ENCODE results near the gene KSR2. TPM values are rescaled to one million over a fixed set of nuclear protein-coding genes. Genes with fewer than 3 reads are reported as not detected.

The KSR2 gene
- total RNA-seq, 1 donor from 2014 or later = 2.0 TPM

DNA sequence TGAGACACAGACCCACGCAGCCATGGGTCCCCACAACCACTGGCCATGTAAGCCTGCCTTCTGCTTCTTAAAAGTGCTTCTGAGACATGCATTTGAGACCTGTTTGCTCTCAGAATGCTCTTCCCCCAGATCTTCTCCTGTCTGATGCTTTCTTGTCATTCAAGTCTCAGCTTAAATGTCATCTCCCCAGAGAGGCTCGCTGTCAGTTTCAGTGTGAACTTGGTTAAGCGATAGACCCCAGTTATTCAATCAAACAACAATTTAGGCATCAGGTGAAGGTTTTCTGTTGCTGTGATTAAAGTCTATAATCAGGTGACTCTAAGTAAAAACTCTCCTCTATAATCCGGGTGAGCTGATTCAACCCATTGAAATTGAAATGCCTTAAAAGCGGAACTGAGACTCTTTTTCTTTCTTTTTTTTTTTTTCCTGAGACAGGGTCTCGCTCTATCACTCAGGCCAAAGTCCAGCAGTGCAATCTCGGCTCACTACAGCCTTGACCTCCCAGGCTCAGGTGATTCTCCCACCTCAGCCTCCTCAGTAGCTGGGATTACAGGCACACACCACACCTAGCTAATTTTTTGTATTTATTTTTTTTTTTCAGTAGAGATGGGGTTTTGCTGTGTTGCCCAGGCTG lies 123.4 kb downstream of the KSR2 start:
- H3K27me3 Mint-ChIP-seq = peaks cover 39% of the 10 kb centered on the region
- TF ChIP-seq, protein P1, sequence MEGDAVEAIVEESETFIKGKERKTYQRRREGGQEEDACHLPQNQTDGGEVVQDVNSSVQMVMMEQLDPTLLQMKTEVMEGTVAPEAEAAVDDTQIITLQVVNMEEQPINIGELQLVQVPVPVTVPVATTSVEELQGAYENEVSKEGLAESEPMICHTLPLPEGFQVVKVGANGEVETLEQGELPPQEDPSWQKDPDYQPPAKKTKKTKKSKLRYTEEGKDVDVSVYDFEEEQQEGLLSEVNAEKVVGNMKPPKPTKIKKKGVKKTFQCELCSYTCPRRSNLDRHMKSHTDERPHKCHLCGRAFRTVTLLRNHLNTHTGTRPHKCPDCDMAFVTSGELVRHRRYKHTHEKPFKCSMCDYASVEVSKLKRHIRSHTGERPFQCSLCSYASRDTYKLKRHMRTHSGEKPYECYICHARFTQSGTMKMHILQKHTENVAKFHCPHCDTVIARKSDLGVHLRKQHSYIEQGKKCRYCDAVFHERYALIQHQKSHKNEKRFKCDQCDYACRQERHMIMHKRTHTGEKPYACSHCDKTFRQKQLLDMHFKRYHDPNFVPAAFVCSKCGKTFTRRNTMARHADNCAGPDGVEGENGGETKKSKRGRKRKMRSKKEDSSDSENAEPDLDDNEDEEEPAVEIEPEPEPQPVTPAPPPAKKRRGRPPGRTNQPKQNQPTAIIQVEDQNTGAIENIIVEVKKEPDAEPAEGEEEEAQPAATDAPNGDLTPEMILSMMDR (conservative IDR thresholded peaks at IDR 0.05) = no peak
- no peak for DNase-seq (ENCODE audit: extremely low spot score, unreplicated experiment)
- no peaks in the 10 kb centered on the region for H3K4me1 Mint-ChIP-seq (ENCODE audit: unreplicated experiment)
- no peak overlapping the region for H3K4me3 Mint-ChIP-seq
- peaks cover 4% of the 10 kb centered on the region for H3K9me3 Mint-ChIP-seq
- no peak overlapping the region for H3K27ac Mint-ChIP-seq
- no peaks in the 10 kb centered on the region for H3K36me3 Mint-ChIP-seq

DNA sequence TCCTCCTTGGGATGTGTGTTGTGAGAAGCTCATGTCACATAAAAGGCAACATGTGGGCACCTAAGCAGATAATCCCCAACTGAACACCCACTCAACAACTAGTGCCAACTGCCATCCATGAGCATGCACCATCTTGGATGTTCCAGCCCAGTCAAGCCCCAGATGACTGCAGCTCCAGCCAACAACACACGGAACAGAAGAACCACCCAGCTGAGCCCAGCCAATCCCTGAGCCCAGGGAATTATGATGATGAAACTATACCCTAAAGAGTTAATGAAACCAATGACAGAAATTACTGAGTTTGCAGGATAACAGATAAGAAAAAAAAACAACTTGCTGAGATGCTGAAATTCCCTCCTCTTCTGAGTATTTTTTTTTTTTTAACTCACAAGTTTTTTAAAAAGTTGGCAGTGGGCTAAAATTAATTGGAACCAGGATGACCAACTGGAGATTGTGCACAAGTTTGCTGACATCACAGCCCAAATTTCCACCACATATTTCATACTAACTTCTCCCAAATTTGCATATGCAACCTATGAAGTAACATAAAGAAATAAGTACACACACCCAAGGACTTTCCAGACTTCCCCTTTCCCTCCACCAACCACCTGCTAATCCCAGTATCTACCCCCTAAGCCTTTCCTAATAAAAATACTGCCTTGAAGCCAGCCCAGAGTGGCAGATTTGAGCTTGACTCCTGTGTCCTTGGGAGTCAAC lies 124.5 kb downstream of the KSR2 start:
- no peak for DNase-seq (ENCODE audit: extremely low spot score, unreplicated experiment)
- peaks cover 40% of the 10 kb centered on the region for H3K27me3 Mint-ChIP-seq
- no peak overlapping the region for H3K27ac Mint-ChIP-seq
- no peak overlapping the region for H3K4me3 Mint-ChIP-seq
- no peaks in the 10 kb centered on the region for H3K4me1 Mint-ChIP-seq (ENCODE audit: unreplicated experiment)
- TF ChIP-seq, protein P1 (conservative IDR thresholded peaks at IDR 0.05) = no peak
- peaks cover 4% of the 10 kb centered on the region for H3K9me3 Mint-ChIP-seq
- no peaks in the 10 kb centered on the region for H3K36me3 Mint-ChIP-seq

DNA sequence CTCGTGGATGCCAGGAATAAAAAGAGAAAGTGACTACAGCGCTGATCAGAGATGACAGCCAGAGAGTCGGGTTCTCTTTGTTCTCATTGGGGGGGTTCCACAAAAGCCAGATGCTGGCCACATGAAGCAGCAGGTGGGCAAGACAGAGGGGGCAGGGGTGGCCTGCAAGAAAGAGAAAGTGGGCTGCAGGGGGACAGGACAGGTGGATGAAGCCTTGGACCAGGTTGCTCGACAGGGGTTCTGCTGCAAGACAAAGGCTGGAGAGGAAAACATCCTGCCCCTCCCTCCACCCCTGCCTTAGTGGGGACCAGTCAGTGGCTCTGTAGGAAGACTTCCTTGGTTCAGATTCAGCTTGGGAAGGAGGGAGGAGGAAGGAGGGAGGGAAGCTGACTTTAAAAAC lies 126.2 kb downstream of the KSR2 start:
- TF ChIP-seq, protein P1 (conservative IDR thresholded peaks at IDR 0.05) = no peak
- Mint-ChIP-seq H3K9me3 (peaks cover 4% of the 10 kb centered on the region), H3K36me3 (no peaks in the 10 kb centered on the region), H3K4me1 (ENCODE audit: unreplicated experiment) (no peaks in the 10 kb centered on the region), H3K27me3 (peaks cover 38% of the 10 kb centered on the region), H3K27ac (no peak overlapping the region), H3K4me3 (no peak overlapping the region)
- no peak for DNase-seq (ENCODE audit: extremely low spot score, unreplicated experiment)

DNA sequence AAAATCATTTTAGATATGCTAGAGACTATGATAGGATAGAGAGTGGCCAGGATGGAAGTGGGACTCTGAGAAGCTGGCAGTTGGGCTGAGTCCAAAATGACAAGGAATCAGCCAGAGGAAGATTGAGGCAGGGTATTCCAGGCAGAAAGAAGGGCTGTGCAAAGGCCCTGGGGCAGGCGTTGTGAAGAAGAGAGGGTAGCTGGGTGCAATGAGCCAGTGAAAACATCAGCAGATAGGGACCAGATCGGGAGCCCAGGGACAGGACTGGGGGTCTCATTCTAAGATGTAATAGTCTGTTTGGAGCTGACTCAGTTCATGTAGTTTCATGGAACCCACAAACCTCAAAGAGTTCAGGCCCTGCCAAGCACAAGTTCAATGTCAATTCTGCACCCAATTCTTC lies 126.6 kb downstream of the KSR2 start:
- TF ChIP-seq, protein P1 (conservative IDR thresholded peaks at IDR 0.05) = no peak
- no peak for DNase-seq (ENCODE audit: extremely low spot score, unreplicated experiment)
- peaks cover 4% of the 10 kb centered on the region for H3K9me3 Mint-ChIP-seq
- peaks cover 3% of the 10 kb centered on the region for H3K4me1 Mint-ChIP-seq (ENCODE audit: unreplicated experiment)
- no peak overlapping the region for H3K27ac Mint-ChIP-seq
- no peaks in the 10 kb centered on the region for H3K36me3 Mint-ChIP-seq
- H3K4me3 Mint-ChIP-seq = no peak overlapping the region
- H3K27me3 Mint-ChIP-seq = peaks cover 39% of the 10 kb centered on the region

DNA sequence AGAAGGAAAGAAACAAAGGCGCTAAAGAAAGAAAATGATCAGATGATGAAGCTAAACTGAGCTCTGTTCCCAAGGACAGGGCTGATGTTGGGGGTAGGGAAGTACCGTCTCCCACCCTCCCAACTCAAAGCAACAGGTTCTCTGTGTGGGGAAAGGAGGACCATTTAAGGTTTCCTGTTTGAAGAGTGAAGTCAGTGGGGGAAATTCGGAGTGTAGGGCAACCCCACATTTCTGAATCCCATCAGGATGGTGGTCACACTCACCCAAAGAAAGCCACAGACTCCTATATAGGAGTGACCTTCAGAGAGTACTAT lies 131.1 kb downstream of the KSR2 start:
- Mint-ChIP-seq H3K36me3 (no peaks in the 10 kb centered on the region), H3K27ac (no peak overlapping the region), H3K27me3 (peaks cover 26% of the 10 kb centered on the region), H3K4me1 (ENCODE audit: unreplicated experiment) (peaks cover 7% of the 10 kb centered on the region), H3K9me3 (no peaks in the 10 kb centered on the region), H3K4me3 (no peak overlapping the region)
- TF ChIP-seq, protein P1 (conservative IDR thresholded peaks at IDR 0.05) = no peak
- DNase-seq (ENCODE audit: extremely low spot score, unreplicated experiment) = no peak

Data from type B pancreatic cell (in vitro differentiated cells).